GM21717 (cell line): ENCODE results near the gene FUNDC1.
A peak's percentile ranks its signal among the peaks of the same experiment; 100 is the strongest.
"Not testable (repeated sequence)": the region's sequence is repeated elsewhere in the genome, so short reads cannot be mapped to it uniquely, and the experiment has no call there.

ENCODE experiments used
- ATAC-seq: cut with Tn5 transposase; IDR thresholded peaks from one replicate; pipeline ENCODE4 v1.9.1; 2021; ENCODE audit warnings: mild to moderate bottlenecking, moderate library complexity; ENCODE audit not compliant: unreplicated experiment

FUNDC1 gene

GRCh38 chrX:44542567-44543325 is at the start of gene FUNDC1:
TSS of gene FUNDC1 (minus strand) at chrX:44542859. CDS start at chrX:44542832, 27 bp downstream.
- ATAC-seq = peak; percentile 99

- no peak for ATAC-seq
Measured at GRCh38 chrX:44585866-44586265, 43.2 kb upstream of the FUNDC1 start.

GRCh38 chrX:44580466-44580865 is 37.8 kb upstream of the FUNDC1 start:
- no peak for ATAC-seq

- no peak for ATAC-seq
Measured at GRCh38 chrX:44572340-44572938, 29.8 kb upstream of the FUNDC1 start.

GRCh38 chrX:44570522-44570921 is 27.9 kb upstream of the FUNDC1 start:
- ATAC-seq = no peak

GRCh38 chrX:44569122-44569521 is 26.5 kb upstream of the FUNDC1 start:
- no peak for ATAC-seq

GRCh38 chrX:44568196-44568595 is 25.5 kb upstream of the FUNDC1 start:
- ATAC-seq = no peak

- ATAC-seq = not testable (repeated sequence)
Measured at GRCh38 chrX:44561896-44562295, 19.2 kb upstream of the FUNDC1 start.

GRCh38 chrX:44550563-44550962 is 7.9 kb upstream of the FUNDC1 start:
- ATAC-seq = no peak

- ATAC-seq = not testable (repeated sequence)
Measured at GRCh38 chrX:44545454-44545853, 2.8 kb upstream of the FUNDC1 start.

GRCh38 chrX:44544036-44544435 is 1.4 kb upstream of the FUNDC1 start:
- ATAC-seq = no peak

GRCh38 chrX:44536198-44536597 is 6.5 kb downstream of the FUNDC1 start:
- ATAC-seq = no peak

- no peak for ATAC-seq
Measured at GRCh38 chrX:44529310-44529709, 13.3 kb downstream of the FUNDC1 start.

- no peak for ATAC-seq
Measured at GRCh38 chrX:44514272-44514671, 28.4 kb downstream of the FUNDC1 start.

GRCh38 chrX:44507292-44507691 is 35.4 kb downstream of the FUNDC1 start:
- ATAC-seq = no peak

- ATAC-seq = no peak
Measured at GRCh38 chrX:44506678-44507077, 36.0 kb downstream of the FUNDC1 start.

- ATAC-seq = no peak
Measured at GRCh38 chrX:44503560-44503959, 39.1 kb downstream of the FUNDC1 start.

- no peak for ATAC-seq
Measured at GRCh38 chrX:44495091-44495490, 47.6 kb downstream of the FUNDC1 start.

GRCh38 chrX:44494357-44494756 is 48.3 kb downstream of the FUNDC1 start:
- ATAC-seq = no peak

GRCh38 chrX:44489515-44489914 is 53.1 kb downstream of the FUNDC1 start:
- no peak for ATAC-seq

GRCh38 chrX:44484607-44485146 is 58.0 kb downstream of the FUNDC1 start:
- no peak for ATAC-seq

GRCh38 chrX:44483965-44484606 is 58.6 kb downstream of the FUNDC1 start:
- ATAC-seq = no peak
